ENCODE data around the gene VWC2.

The VWC2 gene

DNA sequence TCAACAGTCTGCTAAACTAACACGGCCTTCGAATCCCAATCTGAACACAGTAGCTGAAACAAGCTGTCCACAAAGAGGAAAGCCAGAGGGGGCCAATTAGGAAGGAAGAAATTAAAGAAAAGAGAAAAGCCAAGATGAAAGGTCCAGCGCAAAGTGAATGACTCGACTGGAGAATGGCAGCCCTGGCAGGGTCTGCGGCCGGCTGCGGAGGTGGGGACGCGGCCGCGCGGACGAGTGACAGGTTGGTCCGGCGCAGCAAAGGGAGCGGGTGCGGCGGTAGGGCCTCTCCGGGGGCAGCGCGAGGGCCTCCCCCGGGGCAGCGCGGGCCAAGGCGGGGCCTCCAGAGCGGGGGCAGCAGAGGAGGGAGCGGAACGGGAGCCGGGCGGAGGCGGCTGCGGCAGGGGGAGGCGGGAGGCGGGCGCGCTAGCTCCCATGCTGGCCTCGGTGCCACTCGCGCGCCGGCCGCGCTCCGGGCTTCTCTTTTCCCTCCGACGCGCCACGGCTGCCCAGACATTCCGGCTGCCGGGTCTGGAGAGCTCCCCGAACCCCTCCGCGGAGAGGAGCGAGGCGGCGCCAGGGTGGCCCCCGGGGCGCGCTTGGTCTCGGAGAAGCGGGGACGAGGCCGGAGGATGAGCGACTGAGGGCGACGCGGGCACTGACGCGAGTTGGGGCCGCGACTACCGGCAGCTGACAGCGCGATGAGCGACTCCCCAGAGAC, at the start of gene VWC2:
Gene VWC2 (plus strand): TSS at position 421 of the 718 bp plus-strand sequence. CDS start 1,798 bp downstream, outside the sequence.
- DNase-seq, result no peak

GRCh38 chr7:49724071-49724470, 49.4 kb upstream of the VWC2 start:
- DNase-seq, result no peak

- DNase-seq, result no peak
Observed at GRCh38 chr7:49731836-49732235, 41.6 kb upstream of the VWC2 start.

DNA sequence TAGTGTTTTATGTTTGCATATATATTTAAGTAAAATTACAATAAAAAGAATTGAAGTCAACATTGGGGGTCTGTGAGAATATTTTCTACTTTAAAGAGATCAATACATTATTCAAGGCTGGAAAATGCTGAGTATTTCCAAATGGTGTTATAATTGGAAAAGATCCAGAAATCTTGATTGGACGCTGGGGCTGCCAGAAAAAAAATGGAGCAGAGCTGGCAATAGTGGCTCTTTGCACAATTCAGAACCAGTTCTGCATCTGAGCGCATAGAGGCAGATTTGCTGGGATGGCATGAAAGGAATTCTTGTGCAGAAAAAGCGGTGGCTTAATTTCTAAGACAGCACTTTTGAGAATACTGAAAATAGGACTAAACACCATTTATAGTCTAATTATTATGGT, 10.8 kb upstream of the VWC2 start:
- DNase-seq, result no peak

GRCh38 chr7:49763791-49764190, 9.6 kb upstream of the VWC2 start:
- no peak for DNase-seq

- no peak for DNase-seq
Observed at GRCh38 chr7:49766966-49767365, 6.5 kb upstream of the VWC2 start.

GRCh38 chr7:49767719-49768118, 5.7 kb upstream of the VWC2 start:
- DNase-seq, result no peak

DNA sequence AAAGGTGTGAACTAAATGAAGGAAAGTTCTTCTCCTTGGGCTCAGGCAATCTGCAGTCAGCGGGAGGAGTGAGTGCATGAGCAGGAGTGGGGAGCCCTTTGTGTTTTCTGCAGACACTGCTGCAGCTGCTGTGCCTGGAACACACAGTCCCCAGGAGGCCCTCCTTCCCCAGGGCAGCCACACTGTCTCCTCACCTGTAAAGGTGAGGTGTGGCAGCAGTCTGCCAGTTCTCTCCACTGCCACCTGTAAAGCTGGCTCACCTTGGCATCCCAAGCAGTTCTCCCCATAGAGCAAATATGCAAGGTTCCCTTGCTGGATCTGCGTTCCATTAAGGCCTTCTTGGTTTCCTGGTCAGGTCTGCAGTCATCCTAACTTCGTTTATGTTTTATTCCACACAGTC, 5.2 kb upstream of the VWC2 start:
- DNase-seq, result no peak

GRCh38 chr7:49768835-49769234, 4.6 kb upstream of the VWC2 start:
- DNase-seq, result no peak

DNA sequence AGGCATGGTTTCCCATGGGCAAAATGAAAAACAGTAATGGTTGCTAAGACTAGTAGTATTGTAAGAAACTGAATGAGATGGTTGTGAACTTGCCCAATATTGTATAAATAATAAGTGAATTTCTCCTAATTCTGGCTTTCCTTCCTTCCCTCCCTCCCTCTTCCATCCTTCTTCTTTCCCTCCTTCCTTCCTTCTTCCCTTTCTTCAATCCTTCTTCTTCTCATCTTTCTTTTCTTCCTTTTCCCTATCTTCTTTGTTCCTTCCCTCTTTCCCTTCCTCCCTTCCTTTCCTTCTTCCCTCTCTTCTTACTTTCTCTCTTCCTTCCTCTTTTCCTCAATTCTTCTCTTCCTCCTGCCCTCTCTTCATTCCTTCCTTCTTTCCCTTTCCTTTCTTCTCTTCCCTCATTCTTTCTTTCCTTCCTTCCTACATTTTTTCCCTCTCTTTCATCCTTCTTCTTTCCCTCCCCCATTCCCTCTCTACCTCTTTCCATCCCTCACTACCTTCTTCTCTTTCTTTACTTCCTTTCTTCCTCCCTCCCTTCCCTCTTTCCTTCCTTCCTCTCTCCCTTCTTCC, 4.1 kb upstream of the VWC2 start:
- DNase-seq, result no peak

DNA sequence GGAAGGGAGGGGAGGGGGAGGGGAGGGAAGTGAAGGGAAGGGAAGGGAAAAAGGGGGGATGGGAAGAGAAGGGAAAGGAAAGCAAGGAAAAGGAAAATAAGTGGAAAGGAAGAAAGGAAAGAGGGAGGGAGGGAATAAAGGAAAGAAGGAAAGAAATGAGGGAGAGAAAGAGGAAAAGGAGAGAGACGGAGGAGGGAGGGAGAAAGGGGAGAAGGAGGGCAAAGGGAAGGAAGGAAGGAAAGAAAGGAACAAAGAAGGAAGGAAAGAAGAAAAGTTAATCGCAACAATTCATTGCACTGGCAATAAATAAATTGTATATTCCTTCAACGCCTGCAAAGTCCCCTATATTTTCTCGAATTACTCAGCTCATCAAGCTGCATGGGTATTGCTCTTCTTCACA, 2.6 kb upstream of the VWC2 start:
- no peak for DNase-seq

GRCh38 chr7:49771427-49772176, 1.8 kb upstream of the VWC2 start:
- DNase-seq, result no peak

DNA sequence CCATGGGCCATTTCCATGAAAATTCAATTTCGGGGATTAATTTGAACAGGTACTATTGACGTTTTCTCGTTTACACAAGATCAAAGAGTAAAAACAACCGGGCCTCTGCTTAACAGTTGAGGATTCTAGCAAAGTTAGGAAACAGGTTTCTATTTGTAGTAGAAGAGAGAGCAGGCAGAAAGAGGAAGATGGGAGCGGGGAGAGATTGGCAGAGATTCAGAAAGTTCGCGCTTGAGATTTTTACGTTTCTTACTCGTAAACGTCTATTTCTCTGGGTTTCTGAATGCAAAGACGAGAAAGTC, 571 bp upstream of the VWC2 start:
- DNase-seq, result no peak

GRCh38 chr7:49773936-49774458, 559 bp downstream of the VWC2 start:
- DNase-seq, result no peak

DNA sequence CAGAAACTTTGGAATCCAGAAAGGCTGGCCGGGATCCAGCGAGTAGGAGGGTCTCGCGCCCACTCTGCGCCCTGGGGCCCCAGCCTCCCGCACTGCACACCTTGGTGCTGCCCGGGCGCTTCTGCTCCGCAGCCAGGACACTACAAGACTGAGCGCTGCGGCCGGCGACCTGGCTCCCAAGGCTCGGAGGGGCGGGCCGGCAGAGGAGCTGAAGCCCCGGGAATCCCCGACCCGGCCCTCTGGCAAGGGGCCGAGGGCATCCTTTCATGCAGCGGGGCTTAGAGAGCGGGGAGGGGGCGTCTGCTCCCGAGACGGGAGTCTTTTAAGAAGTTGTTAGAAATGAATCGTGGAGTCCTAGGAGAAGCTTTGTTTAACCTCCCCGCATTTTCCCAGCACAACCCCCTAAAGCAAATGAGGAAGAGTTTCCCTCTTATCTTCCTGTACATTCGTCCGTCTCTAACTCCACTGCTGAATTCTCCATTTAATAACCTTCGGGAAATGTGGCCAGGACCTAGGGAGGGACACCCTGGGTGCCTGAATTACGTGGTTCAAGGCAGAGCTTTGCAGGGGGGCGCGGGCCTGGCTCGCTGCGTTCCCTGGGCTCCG, 1.1 kb downstream of the VWC2 start:
- DNase-seq, result no peak

DNA sequence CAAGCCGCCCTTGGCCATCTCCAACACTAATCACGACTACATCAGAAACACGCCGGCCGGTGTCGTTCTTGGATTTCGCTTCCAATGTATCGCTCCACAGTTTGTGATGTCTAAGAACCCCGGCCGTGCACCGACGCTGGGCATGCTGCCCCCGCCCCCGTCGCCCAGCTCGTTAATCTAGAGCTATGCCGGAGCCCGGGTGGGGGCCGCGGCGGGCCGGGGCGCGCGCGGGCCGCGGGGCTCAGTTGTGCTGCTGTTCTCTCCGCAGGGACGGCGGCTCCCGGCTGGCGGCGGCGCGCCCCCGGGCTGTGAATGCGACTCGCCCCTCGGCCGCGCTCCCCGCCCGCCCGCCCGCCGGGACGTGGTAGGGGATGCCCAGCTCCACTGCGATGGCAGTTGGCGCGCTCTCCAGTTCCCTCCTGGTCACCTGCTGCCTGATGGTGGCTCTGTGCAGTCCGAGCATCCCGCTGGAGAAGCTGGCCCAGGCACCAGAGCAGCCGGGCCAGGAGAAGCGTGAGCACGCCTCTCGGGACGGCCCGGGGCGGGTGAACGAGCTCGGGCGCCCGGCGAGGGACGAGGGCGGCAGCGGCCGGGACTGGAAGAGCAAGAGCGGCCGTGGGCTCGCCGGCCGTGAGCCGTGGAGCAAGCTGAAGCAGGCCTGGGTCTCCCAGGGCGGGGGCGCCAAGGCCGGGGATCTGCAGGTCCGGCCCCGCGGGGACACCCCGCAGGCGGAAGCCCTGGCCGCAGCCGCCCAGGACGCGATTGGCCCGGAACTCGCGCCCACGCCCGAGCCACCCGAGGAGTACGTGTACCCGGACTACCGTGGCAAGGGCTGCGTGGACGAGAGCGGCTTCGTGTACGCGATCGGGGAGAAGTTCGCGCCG, 1.9 kb downstream of the VWC2 start:
- DNase-seq, result no peak

DNA sequence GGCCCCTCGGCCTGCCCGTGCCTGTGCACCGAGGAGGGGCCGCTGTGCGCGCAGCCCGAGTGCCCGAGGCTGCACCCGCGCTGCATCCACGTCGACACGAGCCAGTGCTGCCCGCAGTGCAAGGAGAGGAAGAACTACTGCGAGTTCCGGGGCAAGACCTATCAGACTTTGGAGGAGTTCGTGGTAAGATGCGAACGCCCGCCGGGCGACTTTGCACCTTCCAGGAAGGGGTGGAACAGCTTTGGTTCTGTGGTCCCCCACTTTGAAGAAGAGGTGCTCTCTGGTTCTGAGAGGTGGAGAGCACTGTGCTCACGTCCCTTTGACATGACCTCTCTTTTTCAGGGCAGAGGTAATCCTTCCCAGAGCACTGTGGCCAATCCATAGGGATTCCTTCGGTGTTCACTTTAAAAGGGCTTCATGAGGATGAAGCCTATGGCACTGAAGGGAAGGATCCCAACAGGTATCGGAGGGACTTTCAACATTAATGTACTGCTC, 2.6 kb downstream of the VWC2 start:
- DNase-seq, result no peak

DNA sequence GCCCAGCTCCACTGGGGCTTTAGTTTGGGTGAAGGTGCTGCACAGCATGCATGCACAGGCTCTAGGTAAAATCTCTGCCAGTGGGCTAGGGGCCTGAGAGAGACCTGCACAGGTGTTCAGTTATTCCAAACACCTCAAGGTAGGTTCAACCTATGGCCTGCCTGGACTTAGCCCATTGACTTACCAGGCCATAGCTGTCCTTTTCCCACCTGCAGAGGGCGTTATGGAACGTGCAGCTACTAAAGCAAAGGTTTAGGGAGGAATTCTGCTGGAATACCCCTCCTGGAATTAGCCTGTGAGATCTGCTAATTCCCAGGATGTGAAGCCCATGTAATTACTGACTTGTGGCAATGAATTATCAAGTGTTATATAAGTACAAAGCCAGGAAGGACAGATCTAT, 3.6 kb downstream of the VWC2 start:
- no peak for DNase-seq

GRCh38 chr7:49778731-49779270, 5.4 kb downstream of the VWC2 start:
- DNase-seq, result no peak

DNA sequence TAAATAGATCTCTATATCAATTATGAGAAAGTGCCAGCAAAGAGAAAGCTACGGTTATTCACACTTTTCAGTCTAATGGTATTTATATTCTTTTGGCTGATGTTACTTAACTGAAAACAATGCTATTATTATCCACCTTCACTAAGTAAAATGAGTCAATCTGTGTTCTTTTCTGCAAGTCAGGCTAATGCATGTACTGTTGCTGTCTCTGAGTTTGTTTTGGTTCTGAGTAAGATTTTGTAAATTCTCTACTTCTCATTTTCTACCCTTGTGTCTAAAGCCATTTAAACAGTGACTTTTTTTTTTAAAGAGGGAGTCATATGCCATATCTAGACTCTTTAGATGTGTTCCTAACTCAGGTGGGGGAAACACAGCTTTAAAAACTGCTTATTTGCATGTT, 7.5 kb downstream of the VWC2 start:
- no peak for DNase-seq

- no peak for DNase-seq
Observed at GRCh38 chr7:49781996-49782395, 8.6 kb downstream of the VWC2 start.

DNA sequence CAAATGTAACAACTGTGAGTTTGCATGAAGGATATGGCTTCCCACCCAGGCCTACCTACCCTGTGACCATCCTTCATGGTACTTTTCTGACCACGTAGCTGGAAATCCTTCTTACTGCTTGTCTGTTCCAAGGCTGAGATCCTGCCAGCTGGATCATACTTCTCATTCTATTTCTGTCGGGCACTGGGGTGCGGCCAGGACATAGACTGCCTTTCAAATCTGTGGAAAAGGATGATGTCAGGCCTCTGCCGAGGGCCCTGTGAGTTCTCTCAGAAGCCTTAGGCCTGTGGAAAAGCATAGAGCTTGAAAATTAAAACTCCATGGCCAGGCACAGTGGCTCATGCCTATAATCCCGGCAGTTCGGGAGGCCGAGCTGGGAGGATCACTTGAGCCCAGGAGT, 10.0 kb downstream of the VWC2 start:
- no peak for DNase-seq
